ENCODE results near the gene IPCEF1.

- TF ChIP-seq CTCF (IDR thresholded peaks at IDR 0.05) = no peak
- TF ChIP-seq POLR2AphosphoS5 (IDR thresholded peaks at IDR 0.05; ENCODE audit: insufficient read depth in 1 of 2, low read depth in 1 of 2) = no peak
- TF ChIP-seq POLR2A (IDR thresholded peaks at IDR 0.05) = no peak
These were observed 137.8 kb downstream of the IPCEF1 start for GRCh38 chr6:154218787-154219186.
